Neural progenitor cell (in vitro differentiated cells): ENCODE measurements around the gene TMEM205.

Experiments used
- CTCF ChIP-seq: fragments of 200-600 bp; sonication (generic); IDR thresholded peaks from 2 replicates; pipeline ENCODE4 v1.5.1; 2017; ENCODE audit warnings: antibody characterized with exemption, mild to moderate bottlenecking
- EZH2 ChIP-seq: fragments of 200-600 bp; sonication (generic); IDR thresholded peaks from 2 replicates; pipeline ENCODE4 v1.6.1; 2017; ENCODE audit warnings: antibody characterized with exemption, mild to moderate bottlenecking, moderate library complexity
- EZH2phosphoT487 ChIP-seq: fragments of 200-600 bp; sonication (generic); IDR thresholded peaks from 2 replicates; pipeline ENCODE4 v1.6.1; 2017; ENCODE audit warnings: antibody characterized with exemption

GRCh38 chr19:11349171-11349570 lies 3.1 kb upstream of the TMEM205 start:
- TF ChIP-seq CTCF (no peak), EZH2phosphoT487 (no peak), EZH2 (no peak)
